ENCODE data around the gene UQCRC1.

- TF ChIP-seq CTCF (IDR thresholded peaks at IDR 0.05) (no peak), POLR2AphosphoS5 (IDR thresholded peaks at IDR 0.05) (no peak)
Measured at GRCh38 chr3:48614044-48614443, 4.6 kb upstream of the UQCRC1 start.

All from breast epithelium (tissue), 3 donors.